ENCODE data around the gene PHACTR4.
"Not testable (repeated sequence)": the region's sequence is repeated elsewhere in the genome, so short reads cannot be mapped to it uniquely, and the experiment has no call there.

DNA sequence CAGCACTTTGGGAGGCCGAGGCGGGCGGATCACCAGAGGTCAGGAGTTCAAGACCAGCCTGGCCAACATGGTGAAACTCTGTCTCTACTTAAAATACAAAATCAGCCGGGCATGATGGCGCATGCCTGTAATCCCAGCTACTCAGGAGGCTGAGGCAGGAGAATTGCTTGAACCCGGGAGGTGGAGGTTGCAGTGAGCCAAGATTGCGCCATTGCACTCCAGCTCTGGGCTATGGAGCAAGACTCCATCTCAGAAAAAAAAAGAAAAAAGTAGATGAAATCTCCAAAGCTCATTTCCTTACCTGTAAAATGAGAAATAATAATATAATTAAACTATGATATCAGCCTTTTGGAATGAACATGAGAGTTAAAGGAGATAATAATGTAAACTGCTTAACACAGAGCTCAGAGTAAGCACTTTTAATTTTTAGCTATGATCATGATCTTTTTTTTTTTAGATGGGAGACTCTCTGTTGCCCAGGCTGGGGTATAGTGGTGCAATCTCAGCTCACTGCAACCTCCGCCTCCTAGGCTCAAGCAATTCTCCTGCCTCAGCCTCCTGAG is 16.2 kb upstream of the PHACTR4 start:
- TF ChIP-seq, protein P1, sequence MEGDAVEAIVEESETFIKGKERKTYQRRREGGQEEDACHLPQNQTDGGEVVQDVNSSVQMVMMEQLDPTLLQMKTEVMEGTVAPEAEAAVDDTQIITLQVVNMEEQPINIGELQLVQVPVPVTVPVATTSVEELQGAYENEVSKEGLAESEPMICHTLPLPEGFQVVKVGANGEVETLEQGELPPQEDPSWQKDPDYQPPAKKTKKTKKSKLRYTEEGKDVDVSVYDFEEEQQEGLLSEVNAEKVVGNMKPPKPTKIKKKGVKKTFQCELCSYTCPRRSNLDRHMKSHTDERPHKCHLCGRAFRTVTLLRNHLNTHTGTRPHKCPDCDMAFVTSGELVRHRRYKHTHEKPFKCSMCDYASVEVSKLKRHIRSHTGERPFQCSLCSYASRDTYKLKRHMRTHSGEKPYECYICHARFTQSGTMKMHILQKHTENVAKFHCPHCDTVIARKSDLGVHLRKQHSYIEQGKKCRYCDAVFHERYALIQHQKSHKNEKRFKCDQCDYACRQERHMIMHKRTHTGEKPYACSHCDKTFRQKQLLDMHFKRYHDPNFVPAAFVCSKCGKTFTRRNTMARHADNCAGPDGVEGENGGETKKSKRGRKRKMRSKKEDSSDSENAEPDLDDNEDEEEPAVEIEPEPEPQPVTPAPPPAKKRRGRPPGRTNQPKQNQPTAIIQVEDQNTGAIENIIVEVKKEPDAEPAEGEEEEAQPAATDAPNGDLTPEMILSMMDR (IDR thresholded peaks at IDR 0.05; ENCODE audit: insufficient read depth, low read length, poor library complexity, severe bottlenecking), result not testable (repeated sequence)
- TF ChIP-seq EZH2phosphoT487 (conservative IDR thresholded peaks at IDR 0.05; ENCODE audit: low read length), result not testable (repeated sequence)

All from SU-DHL-6 (cell line).